Measurements from ENCODE around the gene BRD1. TPM values are rescaled to one million over a fixed set of nuclear protein-coding genes. Genes with fewer than 3 reads are reported as not detected.
"Not testable (repeated sequence)": the region's sequence is repeated elsewhere in the genome, so short reads cannot be mapped to it uniquely, and the experiment has no call there.

BRD1 gene
- total and polyA plus RNA-seq, 3 donors from 2014 or later, result 113 to 122 (median 114) TPM

DNA sequence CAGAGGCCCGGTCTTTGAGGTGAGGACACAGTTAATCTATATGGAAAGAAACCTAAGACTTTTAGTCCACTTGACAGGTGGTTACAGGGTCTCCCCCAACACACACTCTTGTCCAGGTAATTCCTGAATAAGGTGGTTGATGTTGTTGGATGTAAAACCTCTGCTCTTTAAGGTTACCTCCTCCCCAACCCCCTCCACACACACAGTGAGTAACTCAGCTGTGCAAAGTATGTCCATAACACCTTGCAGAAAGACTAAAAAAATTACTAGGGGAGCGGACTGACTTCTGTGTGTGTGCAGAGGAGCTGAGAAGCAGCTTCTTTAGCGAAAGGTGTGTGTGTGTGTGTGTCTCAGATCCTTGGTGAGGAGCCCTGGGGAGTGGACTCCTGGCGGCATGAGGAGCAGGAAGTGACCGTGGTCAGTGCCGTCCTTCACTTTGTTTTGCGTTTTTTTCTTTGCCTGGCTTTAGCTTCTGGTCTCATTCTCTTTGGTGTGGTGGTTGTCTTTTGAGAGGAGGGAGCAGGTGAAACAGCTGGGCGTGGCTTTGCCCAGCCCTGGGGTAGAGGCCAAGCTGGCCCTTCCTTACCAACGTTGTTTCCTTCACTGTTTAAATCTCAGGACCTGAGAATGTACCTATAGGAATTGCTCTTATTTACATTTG is 27.7 kb upstream of the BRD1 start:
- Histone ChIP-seq H3K27ac (no peak overlapping the region), H3K27me3 (no peaks in the 10 kb centered on the region), H3K9me3 (no peaks in the 10 kb centered on the region), H3K4me3 (no peak overlapping the region), H3K4me1 (peaks cover 15% of the 10 kb centered on the region), H3K36me3 (ENCODE audit: low read depth, missing control alignments) (no peaks in the 10 kb centered on the region)
- intact Hi-C loops (cut with DNase I; ENCODE audit: low total_unique reads), result no loop called here
- no peak for DNase-seq
- no peak for TF ChIP-seq POLR2A (IDR thresholded peaks at IDR 0.05)
- TF ChIP-seq, protein P1, sequence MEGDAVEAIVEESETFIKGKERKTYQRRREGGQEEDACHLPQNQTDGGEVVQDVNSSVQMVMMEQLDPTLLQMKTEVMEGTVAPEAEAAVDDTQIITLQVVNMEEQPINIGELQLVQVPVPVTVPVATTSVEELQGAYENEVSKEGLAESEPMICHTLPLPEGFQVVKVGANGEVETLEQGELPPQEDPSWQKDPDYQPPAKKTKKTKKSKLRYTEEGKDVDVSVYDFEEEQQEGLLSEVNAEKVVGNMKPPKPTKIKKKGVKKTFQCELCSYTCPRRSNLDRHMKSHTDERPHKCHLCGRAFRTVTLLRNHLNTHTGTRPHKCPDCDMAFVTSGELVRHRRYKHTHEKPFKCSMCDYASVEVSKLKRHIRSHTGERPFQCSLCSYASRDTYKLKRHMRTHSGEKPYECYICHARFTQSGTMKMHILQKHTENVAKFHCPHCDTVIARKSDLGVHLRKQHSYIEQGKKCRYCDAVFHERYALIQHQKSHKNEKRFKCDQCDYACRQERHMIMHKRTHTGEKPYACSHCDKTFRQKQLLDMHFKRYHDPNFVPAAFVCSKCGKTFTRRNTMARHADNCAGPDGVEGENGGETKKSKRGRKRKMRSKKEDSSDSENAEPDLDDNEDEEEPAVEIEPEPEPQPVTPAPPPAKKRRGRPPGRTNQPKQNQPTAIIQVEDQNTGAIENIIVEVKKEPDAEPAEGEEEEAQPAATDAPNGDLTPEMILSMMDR (IDR thresholded peaks at IDR 0.05), result no peak
- 38 to 46% methylated on average over 9 of the region's 9 CpGs for WGBS, 2 donors

- Histone ChIP-seq H3K9me3 (no peaks in the 10 kb centered on the region), H3K4me1 (peaks cover 21% of the 10 kb centered on the region), H3K36me3 (ENCODE audit: low read depth, missing control alignments) (no peaks in the 10 kb centered on the region), H3K27me3 (no peaks in the 10 kb centered on the region), H3K4me3 (peak overlapping the region; percentile 51 to 63), H3K27ac (peak overlapping the region in 1 of 2 donors; percentile 51)
- TF ChIP-seq, protein P1 (IDR thresholded peaks at IDR 0.05), result no peak
- no peak for TF ChIP-seq POLR2A (IDR thresholded peaks at IDR 0.05)
- intact Hi-C loops (cut with DNase I; ENCODE audit: low total_unique reads), result no loop called here
- DNase-seq, result peak; percentile 43
- WGBS, 2 donors, result 1 to 3% methylated on average over 23 to 37 of the region's 101 CpGs
Measured at GRCh38 chr22:49853981-49854831, 26.5 kb upstream of the BRD1 start.

DNA sequence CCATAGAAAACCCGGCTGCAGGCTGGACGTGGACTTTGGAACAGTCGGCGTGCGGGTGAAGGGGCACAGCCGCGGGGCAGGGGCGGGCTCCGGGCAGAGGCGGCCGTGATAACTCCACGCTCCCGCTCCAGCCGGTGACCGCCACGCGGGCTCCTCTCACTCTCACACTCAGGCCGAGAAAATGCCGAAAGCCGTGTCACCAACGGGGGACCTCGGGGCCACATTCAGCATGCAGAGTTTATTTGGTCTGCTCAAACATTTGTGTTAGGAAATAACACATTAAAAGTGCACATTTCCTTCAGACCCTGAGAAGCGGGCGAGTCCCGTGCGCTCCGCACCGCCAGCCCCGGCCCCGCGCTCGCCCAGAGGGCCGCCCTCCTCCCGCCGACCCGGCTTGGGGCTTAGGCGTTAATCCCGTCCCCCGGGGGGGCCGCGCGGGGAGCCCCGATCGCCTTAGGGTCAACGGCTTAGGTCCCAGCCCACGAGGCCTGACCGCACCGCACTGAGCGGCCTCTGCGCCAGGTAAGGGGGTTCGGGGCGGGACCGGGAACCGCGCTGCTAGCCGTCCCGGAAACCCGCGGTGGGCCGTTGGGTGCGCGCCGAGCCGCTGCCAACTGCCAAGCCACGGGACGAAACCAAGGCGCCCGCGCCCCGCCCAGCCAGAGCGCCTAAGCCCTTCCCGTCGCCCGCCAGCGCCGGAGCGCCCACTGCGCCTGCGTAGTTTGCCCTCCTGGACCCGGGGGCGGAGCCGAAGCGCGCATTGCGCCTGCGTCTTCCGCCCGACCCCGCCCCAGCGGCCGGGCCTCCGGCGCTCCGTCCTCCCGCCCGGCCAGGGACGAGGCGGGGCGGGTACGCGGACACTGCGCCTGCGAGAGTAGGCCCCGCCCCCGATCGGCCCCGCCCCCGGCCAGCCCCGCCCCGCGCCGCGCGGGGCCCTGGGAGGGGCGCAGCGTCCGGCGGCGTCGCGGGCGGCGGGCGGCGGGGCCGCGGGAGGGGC is 25.5 kb upstream of the BRD1 start, which contains the start of gene ZBED4:
TSS of gene ZBED4 (plus strand) at position 947 of the 997 bp plus-strand sequence. CDS start 29,819 bp downstream, outside the sequence.
- intact Hi-C loops (cut with DNase I; ENCODE audit: low total_unique reads), result no loop called here
- peak within 1 kb of the TSS; percentile 88 to 92 for H3K4me3 ChIP-seq
- TF ChIP-seq, protein P1 (IDR thresholded peaks at IDR 0.05), result no peak
- peak; percentile 69 for TF ChIP-seq POLR2A (IDR thresholded peaks at IDR 0.05)
- no peaks in the 10 kb centered on the region for H3K27me3 ChIP-seq
- WGBS, 2 donors, result 0% methylated on average over 2 to 53 of the region's 127 CpGs
- H3K9me3 ChIP-seq, result no peaks in the 10 kb centered on the region
- H3K4me1 ChIP-seq, result peaks cover 31% of the 10 kb centered on the region
- no peaks in the 10 kb centered on the region for H3K36me3 ChIP-seq (ENCODE audit: low read depth, missing control alignments)
- peak within 1 kb of the TSS; percentile 76 to 92 for H3K27ac ChIP-seq
- DNase-seq, result peak; percentile 94

DNA sequence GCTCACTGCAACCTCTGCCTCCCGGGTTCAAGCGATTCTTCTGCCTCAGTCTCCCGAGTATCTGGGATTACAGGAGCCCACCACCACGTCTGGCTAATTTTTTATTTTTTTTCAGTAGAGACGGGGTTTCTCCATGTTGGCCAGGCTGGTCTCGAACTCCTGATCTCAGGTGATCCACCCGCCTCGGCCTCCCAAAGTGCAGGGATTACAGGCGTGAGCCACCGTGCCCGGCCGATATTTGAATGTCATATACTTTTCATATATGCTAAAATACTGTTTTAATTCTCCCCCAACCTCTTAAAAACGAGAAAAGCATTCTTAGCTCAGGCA is 24.9 kb upstream of the BRD1 start:
- intact Hi-C loops (cut with DNase I; ENCODE audit: low total_unique reads); H3K27me3 ChIP-seq; H3K9me3 ChIP-seq; H3K36me3 ChIP-seq (ENCODE audit: low read depth, missing control alignments); DNase-seq: not testable (repeated sequence)
- Histone ChIP-seq H3K4me3 (peak overlapping the region; percentile 88 to 92), H3K27ac (peak overlapping the region; percentile 76 to 92), H3K4me1 (peaks cover 31% of the 10 kb centered on the region)
- 37 to 45% methylated on average over 13 of the region's 13 CpGs for WGBS, 2 donors
